Erythroblast (primary cell): Measurements from ENCODE around the gene MEGF8.

Experiments
- DNase-seq, 2 experiments: peaks; one replicate each; lab custom pipeline; 2025; lab: John Stamatoyannopoulos, UW
- GATA1 ChIP-seq: IDR thresholded peaks from 2 replicates; pipeline ENCODE4 v1.6.1; 2011; ENCODE audit warnings: low read depth, mild to moderate bottlenecking, control low read depth, low read length, moderate library complexity
- POLR2A ChIP-seq: IDR thresholded peaks from 2 replicates; pipeline ENCODE4 v1.6.1; 2011; ENCODE audit warnings: mild to moderate bottlenecking, low read length

MEGF8 gene

GRCh38 chr19:42283188-42284065, 42.0 kb upstream of the MEGF8 start:
- peak; percentile 97 to 98 for DNase-seq
- TF ChIP-seq GATA1: no peak
- TF ChIP-seq POLR2A: peak; percentile 67

DNA sequence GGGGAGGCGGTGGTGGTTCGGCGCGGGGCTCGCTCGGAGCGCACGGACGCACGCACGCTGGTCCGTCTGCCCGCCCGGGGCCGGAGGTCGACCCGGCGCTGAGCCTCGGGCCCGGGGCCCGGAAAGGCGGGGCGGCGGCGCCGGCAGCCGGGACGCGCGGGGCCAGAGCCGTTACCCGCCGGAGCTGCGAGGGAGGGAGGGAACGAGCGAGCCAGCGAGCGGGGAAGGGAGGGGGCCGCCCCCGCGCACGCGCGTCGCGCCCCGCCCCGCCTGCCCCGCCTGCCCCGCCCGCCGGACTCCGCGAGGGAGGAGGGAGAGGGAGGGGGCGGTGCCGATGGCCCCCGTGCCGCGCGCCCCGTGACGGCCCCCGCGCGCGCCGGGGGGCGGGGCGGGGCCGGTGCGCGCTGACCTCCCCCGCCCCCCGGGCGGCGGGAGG, 41.4 kb upstream of the MEGF8 start:
- TF ChIP-seq POLR2A (no peak), GATA1 (no peak)
- DNase-seq: peak; percentile 90 to 95

DNA sequence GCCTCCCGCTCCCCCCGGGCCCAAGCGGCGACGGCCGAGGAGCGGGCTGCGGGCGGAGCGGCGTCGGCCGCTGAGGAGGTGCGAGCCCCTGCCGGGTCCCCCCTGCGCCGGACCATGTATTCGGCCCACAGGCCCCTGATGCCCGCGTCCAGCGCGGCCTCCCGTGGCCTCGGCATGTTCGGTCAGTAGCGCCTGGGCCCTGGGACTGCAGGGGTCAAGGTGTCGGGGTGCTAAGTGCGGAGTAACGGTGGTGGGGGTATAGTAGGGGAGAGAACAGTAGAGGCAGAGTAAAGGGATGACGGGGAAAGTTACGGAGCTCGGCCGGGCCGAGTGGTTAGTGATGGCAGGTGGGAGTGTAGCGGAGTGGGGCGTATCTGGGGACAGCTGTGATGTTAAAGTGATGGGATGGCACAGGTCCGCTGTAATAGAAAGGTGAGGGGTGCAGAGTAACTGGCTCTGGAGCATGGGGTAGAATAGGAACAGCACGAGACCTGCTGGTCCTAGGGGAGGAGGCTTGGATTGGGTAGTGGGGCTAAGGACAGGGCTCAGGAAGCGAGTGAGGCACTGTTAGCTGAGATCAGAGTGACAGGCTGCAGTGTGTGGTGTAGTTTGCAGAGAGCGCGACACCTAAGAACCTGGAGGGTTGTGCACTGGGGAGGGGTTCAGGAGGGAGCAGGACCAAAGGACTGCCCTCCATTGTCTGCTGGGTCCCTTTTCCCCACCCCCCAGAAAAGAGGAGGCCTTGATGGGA, 40.7 kb upstream of the MEGF8 start:
- peak in 1 of 2 experiments; percentile 68 for DNase-seq
- TF ChIP-seq GATA1: no peak
- TF ChIP-seq POLR2A: no peak

GRCh38 chr19:42285541-42285941, 39.9 kb upstream of the MEGF8 start:
- peak in 1 of 2 experiments; percentile 57 for DNase-seq
- TF ChIP-seq POLR2A (no peak), GATA1 (no peak)

- no peak for DNase-seq
- no peak for TF ChIP-seq POLR2A
- TF ChIP-seq GATA1: no peak
These were observed 39.5 kb upstream of the MEGF8 start for GRCh38 chr19:42285988-42286348.

GRCh38 chr19:42286349-42287016, 39.0 kb upstream of the MEGF8 start:
- no peak for TF ChIP-seq POLR2A
- no peak for TF ChIP-seq GATA1
- peak in 1 of 2 experiments; percentile 48 for DNase-seq

DNA sequence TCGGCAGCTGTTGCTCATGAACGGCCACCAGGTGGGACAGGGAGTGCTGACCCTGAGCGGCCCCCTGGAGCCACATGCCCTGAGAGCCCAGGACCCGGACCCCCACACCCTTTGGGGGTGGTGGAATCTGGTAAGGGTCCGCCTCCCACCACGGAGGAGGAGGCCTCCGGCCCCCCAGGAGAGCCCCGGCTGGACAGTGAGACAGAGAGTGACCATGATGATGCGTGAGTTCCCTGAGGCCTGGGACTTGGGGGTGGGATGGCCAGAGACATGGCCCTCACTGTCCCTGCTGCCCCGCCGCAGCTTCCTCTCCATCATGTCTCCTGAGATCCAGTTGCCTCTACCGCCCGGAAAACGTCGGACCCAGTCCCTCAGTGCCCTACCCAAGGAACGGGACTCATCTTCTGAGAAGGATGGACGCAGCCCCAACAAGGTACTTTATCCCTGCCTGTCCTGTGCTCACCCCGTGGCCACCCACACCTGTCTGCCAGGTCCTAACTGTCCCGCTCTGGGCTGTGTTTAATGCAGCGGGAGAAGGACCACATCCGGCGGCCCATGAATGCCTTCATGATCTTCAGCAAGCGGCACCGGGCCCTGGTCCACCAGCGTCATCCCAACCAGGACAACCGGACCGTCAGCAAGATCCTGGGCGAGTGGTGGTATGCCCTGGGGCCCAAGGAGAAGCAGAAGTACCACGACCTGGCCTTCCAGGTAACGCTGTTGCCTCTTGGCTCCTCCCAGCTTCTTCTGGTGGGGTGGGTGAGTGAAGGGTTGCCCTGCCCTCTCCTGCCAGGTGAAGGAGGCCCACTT, 38.2 kb upstream of the MEGF8 start:
- DNase-seq: no peak
- TF ChIP-seq GATA1 (no peak), POLR2A (no peak)

DNA sequence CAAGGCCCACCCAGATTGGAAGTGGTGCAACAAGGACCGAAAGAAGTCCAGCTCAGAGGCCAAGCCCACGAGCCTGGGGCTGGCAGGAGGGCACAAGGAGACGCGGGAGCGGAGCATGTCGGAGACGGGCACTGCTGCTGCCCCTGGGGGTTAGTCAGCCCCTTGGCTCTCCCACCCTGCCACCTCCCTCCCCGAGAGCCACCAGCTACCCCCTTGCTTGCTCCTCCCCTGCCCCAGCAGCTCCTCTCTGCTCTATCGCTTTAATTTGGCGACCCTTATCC, 37.7 kb upstream of the MEGF8 start:
- no peak for DNase-seq
- TF ChIP-seq POLR2A (no peak), GATA1 (no peak)

DNA sequence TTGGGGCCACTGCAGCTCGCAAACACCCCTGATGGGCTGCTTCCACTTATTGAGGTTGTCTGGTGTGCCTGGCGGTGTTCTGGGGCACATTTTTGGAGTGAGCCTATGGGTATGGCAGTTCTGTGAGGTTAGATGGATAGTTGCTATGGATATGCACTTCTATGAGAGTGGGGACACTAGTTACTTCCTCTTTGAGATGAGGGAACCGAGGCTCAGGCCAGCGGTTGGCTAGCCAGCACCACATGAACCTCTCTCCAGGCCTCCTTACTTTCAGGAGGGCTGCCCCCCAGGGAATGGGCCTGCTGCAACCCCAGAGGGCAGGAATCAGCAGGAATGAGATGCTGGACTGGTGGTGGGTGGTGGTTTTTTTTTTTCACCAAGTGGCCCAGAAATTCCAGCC, 37.0 kb upstream of the MEGF8 start:
- TF ChIP-seq POLR2A: no peak
- TF ChIP-seq GATA1: no peak
- DNase-seq: no peak

- no peak for TF ChIP-seq GATA1
- no peak for TF ChIP-seq POLR2A
- DNase-seq: no peak
These were observed 36.4 kb upstream of the MEGF8 start for GRCh38 chr19:42288881-42289555.

DNA sequence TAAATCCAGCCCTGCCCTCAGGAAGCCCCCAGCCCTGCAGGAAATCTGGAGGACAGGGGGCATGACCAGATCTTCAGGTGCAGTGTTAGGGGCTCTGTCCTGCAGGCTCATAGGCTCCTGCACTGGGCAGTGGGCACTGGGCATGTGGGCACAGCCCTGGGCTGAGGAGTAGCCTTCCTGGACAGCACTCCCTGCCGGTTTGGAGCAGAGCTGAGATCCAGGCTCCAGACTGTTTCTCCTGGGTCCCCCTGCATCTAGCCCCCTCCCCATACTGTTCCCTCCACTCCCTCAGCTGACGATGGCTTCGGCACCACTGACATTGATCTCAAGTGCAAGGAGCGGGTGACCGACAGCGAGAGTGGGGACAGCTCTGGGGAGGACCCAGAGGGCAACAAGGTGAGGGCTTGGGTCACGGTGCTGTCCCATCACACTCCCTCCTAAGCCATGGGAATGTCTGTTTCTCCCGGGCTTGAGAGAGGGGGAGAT, 35.8 kb upstream of the MEGF8 start:
- TF ChIP-seq POLR2A: no peak
- TF ChIP-seq GATA1: no peak
- no peak for DNase-seq

GRCh38 chr19:42290136-42290522, 35.3 kb upstream of the MEGF8 start:
- TF ChIP-seq POLR2A: no peak
- TF ChIP-seq GATA1: no peak
- no peak for DNase-seq
